Smooth muscle cell of bladder (primary cell): Measurements from ENCODE around the gene CLTC. TPM values are rescaled to one million over a fixed set of nuclear protein-coding genes. Genes with fewer than 3 reads are reported as not detected.

Source experiments
- total RNA-seq: library from RNA; depleted of rRNA; stranded (reverse); fragments of >200 nt; gene quantifications from 2 replicates; pipeline ENCODE4 v1.2.3, GENCODE V29; 2014

CLTC gene
- 295 and 330 TPM in 2 replicates for total RNA-seq

GRCh38 chr17:59619298-59620063 lies at the start of gene CLTC:
Gene CLTC (plus strand): TSS chr17:59619895. CDS start chr17:59620132, 237 bp downstream.

DNA sequence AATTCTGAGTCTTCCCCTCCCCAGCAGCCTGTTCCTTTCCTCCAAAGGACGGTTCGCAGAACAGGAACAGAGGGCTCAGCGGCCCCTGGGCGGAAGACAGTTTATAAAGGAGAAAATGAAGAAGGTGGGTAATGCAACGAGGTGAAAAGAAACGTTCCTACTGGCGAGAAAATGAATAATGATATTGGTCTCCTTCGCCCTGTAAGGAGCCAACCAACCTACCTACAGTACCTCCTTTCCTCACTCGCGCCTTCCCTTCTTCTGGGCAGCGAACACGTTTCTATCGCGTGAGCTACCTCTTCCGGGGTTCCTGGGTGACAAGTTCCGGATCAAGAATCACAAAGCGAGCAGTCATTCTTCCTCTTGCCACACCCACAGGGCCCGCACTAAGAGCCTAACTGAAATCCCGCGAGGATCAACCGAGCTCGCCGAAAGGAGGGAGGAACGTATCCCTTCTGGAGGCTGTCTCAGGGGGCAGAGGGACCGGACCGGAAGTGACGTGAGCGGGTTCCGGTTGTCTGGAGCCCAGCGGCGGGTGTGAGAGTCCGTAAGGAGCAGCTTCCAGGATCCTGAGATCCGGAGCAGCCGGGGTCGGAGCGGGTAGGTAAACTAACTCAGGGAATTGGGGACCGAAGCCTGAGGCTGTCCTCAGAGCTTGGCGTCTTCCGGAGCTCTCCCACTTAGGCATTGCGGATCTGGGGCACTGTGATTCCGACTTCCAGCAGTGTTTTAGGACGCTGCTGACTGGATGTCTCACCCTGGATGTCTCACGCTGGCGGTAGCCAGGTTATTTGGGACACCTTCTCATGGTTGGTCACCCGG lies 87.7 kb downstream of the CLTC start, which contains the start of the genes PTRH2 and VMP1:
TSS of gene PTRH2 (minus strand) at position 282 of the 822 bp plus-strand sequence. CDS start 9,452 bp downstream, outside the sequence.
TSS of gene VMP1 (plus strand) at position 506 of the 822 bp plus-strand sequence. CDS start 23,793 bp downstream, outside the sequence.

Other genes starting within 250 kb of the CLTC start
- 66.7 and 71.0 TPM in 2 replicates for gene DHX40, start 54.3 kb upstream of the CLTC start, total RNA-seq
- 20.9 and 30.7 TPM in 2 replicates for gene PTRH2, start 87.5 kb downstream of the CLTC start, total RNA-seq
- gene VMP1, start 87.8 kb downstream of the CLTC start, total RNA-seq, result 163 and 175 TPM in 2 replicates